ENCODE results near the gene VAV2. TPM values are rescaled to one million over a fixed set of nuclear protein-coding genes. Genes with fewer than 3 reads are reported as not detected.

VAV2 gene
- total RNA-seq, 1 experiment from 2014 or later, result 9.7 TPM

GRCh38 chr9:133713960-133714495, 278.1 kb downstream of the VAV2 start:
- BruUV-seq (replicated peaks), result no TSS peak
- Histone ChIP-seq H3K9me2 (replicated peaks; ENCODE audit: low read length) (no peaks in the 10 kb centered on the region), H3K9me3 (ENCODE audit: low read length) (no peaks in the 10 kb centered on the region), H3K4me1 (ENCODE audit: insufficient read depth, low read length) (no peaks in the 10 kb centered on the region), H3K4me2 (ENCODE audit: low read length) (no peak overlapping the region), H3K36me3 (ENCODE audit: low read depth, low read length) (no peaks in the 10 kb centered on the region), H3K27ac (ENCODE audit: low read length) (no peak overlapping the region), H3K9ac (ENCODE audit: low read length) (no peak overlapping the region), H3K27me3 (ENCODE audit: low read length) (no peaks in the 10 kb centered on the region), H3K4me3 (ENCODE audit: low read length) (no peak overlapping the region), H3F3A (ENCODE audit: low read length, unreplicated experiment) (no peaks in the 10 kb centered on the region), H3K79me2 (ENCODE audit: low read length) (no peaks in the 10 kb centered on the region), H4K20me1 (ENCODE audit: low read length) (no peaks in the 10 kb centered on the region), H2AFZ (ENCODE audit: low read length) (no peak overlapping the region)
- no peak for DNase-seq
- no peak for ATAC-seq
- ChIA-PET POLR2A (ENCODE audit: unreplicated experiment) (no interaction called here), CTCF (no interaction called here)
- intact Hi-C loops (cut with micrococcal nuclease), result no loop called here
- TF ChIP-seq EZH2 (IDR thresholded peaks at IDR 0.05; ENCODE audit: low read length, unreplicated experiment) (no peak), EZH2phosphoT487 (IDR thresholded peaks at IDR 0.05; ENCODE audit: borderline replicate concordance, low read length) (no peak)
- TF ChIP-seq, protein P1, sequence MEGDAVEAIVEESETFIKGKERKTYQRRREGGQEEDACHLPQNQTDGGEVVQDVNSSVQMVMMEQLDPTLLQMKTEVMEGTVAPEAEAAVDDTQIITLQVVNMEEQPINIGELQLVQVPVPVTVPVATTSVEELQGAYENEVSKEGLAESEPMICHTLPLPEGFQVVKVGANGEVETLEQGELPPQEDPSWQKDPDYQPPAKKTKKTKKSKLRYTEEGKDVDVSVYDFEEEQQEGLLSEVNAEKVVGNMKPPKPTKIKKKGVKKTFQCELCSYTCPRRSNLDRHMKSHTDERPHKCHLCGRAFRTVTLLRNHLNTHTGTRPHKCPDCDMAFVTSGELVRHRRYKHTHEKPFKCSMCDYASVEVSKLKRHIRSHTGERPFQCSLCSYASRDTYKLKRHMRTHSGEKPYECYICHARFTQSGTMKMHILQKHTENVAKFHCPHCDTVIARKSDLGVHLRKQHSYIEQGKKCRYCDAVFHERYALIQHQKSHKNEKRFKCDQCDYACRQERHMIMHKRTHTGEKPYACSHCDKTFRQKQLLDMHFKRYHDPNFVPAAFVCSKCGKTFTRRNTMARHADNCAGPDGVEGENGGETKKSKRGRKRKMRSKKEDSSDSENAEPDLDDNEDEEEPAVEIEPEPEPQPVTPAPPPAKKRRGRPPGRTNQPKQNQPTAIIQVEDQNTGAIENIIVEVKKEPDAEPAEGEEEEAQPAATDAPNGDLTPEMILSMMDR (conservative IDR thresholded peaks at IDR 0.05; ENCODE audit: low read depth, low read length), result no peak

GRCh38 chr9:133713150-133713959, 278.8 kb downstream of the VAV2 start:
- Histone ChIP-seq H3K36me3 (ENCODE audit: low read depth, low read length) (no peaks in the 10 kb centered on the region), H2AFZ (ENCODE audit: low read length) (no peak overlapping the region), H3K4me2 (ENCODE audit: low read length) (no peak overlapping the region), H3F3A (ENCODE audit: low read length, unreplicated experiment) (no peaks in the 10 kb centered on the region), H3K9me3 (ENCODE audit: low read length) (no peaks in the 10 kb centered on the region), H3K27me3 (ENCODE audit: low read length) (no peaks in the 10 kb centered on the region), H3K4me3 (ENCODE audit: low read length) (no peak overlapping the region), H4K20me1 (ENCODE audit: low read length) (no peaks in the 10 kb centered on the region), H3K9ac (ENCODE audit: low read length) (no peak overlapping the region), H3K9me2 (replicated peaks; ENCODE audit: low read length) (no peaks in the 10 kb centered on the region), H3K79me2 (ENCODE audit: low read length) (no peaks in the 10 kb centered on the region), H3K4me1 (ENCODE audit: insufficient read depth, low read length) (no peaks in the 10 kb centered on the region), H3K27ac (ENCODE audit: low read length) (no peak overlapping the region)
- intact Hi-C loops (cut with micrococcal nuclease), result no loop called here
- ATAC-seq, result no peak
- ChIA-PET POLR2A (ENCODE audit: unreplicated experiment) (no interaction called here), CTCF (no interaction called here)
- TF ChIP-seq EZH2 (IDR thresholded peaks at IDR 0.05; ENCODE audit: low read length, unreplicated experiment), result no peak
- TF ChIP-seq EZH2phosphoT487 (IDR thresholded peaks at IDR 0.05; ENCODE audit: borderline replicate concordance, low read length), result no peak
- TF ChIP-seq, protein P1 (conservative IDR thresholded peaks at IDR 0.05; ENCODE audit: low read depth, low read length), result no peak
- no peak for DNase-seq
- BruUV-seq (replicated peaks), result no TSS peak
